Measurements from ENCODE around the gene RFX8.

DNA sequence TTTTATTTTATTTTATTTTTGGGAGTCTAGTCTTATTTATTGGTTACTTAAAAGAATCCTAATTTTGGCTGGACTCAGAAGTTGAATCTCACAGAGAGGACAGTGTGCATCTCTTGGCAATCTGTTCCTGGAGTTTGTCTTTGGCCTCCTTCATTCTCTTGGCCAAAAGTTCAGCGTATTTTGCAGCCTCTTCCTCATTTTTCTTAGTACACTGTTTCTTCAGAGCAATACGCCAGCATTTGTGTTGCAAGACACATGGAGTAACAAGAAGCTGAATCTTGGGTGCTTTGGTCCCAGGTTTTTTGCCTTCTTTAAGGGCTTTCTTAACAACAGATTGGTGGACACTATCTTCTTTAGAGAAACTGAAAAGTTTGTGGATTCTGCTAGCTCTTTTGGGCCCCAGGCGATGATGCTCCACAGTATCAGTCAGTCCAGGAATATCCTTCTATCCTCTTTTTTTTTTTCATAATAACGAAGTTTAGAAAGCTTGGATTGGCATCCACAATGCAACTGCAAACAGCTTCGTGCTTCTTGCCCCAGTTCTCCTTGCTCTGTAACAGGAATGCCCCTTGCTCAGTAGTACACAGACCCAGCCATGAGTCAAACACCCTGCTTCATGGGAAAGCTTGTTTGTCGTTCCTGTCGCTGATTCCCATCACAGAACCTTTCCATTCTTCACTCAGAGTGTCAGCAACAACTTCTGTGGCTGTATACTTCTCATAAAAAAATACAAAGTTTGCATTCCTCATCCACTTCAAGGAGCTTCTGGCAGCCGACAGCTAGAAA lies 34.8 kb upstream of the RFX8 start:
- TF ChIP-seq BHLHE40 (IDR thresholded peaks at IDR 0.05; ENCODE audit: borderline replicate concordance) (no peak), SP1 (IDR thresholded peaks at IDR 0.05) (no peak), FOXM1 (IDR thresholded peaks at IDR 0.05; ENCODE audit: borderline replicate concordance) (no peak), ARNT (IDR thresholded peaks at IDR 0.05) (no peak), ZNF384 (IDR thresholded peaks at IDR 0.05) (no peak), FOXK2 (IDR thresholded peaks at IDR 0.05) (no peak), LEF1 (IDR thresholded peaks at IDR 0.05; ENCODE audit: borderline replicate concordance) (no peak), SUZ12 (IDR thresholded peaks at IDR 0.05) (no peak), TARDBP (IDR thresholded peaks at IDR 0.05) (no peak), FOXA1 (IDR thresholded peaks at IDR 0.05) (no peak), HDGF (IDR thresholded peaks at IDR 0.05; ENCODE audit: borderline replicate concordance) (no peak)
- TF ChIP-seq, protein P1, sequence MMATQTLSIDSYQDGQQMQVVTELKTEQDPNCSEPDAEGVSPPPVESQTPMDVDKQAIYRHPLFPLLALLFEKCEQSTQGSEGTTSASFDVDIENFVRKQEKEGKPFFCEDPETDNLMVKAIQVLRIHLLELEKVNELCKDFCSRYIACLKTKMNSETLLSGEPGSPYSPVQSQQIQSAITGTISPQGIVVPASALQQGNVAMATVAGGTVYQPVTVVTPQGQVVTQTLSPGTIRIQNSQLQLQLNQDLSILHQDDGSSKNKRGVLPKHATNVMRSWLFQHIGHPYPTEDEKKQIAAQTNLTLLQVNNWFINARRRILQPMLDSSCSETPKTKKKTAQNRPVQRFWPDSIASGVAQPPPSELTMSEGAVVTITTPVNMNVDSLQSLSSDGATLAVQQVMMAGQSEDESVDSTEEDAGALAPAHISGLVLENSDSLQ (IDR thresholded peaks at IDR 0.05) = no peak
